GM21717 (cell line): ENCODE measurements around the gene MTMR1.

Source experiments
- ATAC-seq: cut with Tn5 transposase; IDR thresholded peaks from one replicate; pipeline ENCODE4 v1.9.1; 2021; ENCODE audit warnings: mild to moderate bottlenecking, moderate library complexity; ENCODE audit not compliant: unreplicated experiment

The MTMR1 gene

GRCh38 chrX:150775569-150776350, 82.6 kb downstream of the MTMR1 start:
- no peak for ATAC-seq

GRCh38 chrX:150777328-150777992, 84.3 kb downstream of the MTMR1 start:
- no peak for ATAC-seq

GRCh38 chrX:150779385-150779784, 86.2 kb downstream of the MTMR1 start:
- ATAC-seq, result no peak

GRCh38 chrX:150781677-150782076, 88.5 kb downstream of the MTMR1 start:
- no peak for ATAC-seq

GRCh38 chrX:150790021-150790420, 96.8 kb downstream of the MTMR1 start:
- peak; percentile 98 for ATAC-seq

- no peak for ATAC-seq
Observed at GRCh38 chrX:150792949-150793527, 99.8 kb downstream of the MTMR1 start.

GRCh38 chrX:150805736-150806135, 112.5 kb downstream of the MTMR1 start:
- ATAC-seq, result no peak

GRCh38 chrX:150806827-150807226, 113.6 kb downstream of the MTMR1 start:
- ATAC-seq, result no peak

GRCh38 chrX:150813922-150814321, 120.7 kb downstream of the MTMR1 start:
- ATAC-seq, result no peak
